Astrocyte (in vitro differentiated cells and primary cell): Measurements from ENCODE around the gene TELO2. TPM values are rescaled to one million over a fixed set of nuclear protein-coding genes. Genes with fewer than 3 reads are reported as not detected.

Source experiments
- DNase-seq: peaks from one replicate; pipeline ENCODE4 v3.0.0-alpha.2; 2010; ENCODE audit warnings: low read depth
- FAIRE-seq: peaks from 2 replicates; lab custom pipeline; 2011; peaks lifted over from hg19 to GRCh38; lab: Jason Lieb, UNC
- H2AFZ ChIP-seq: 2 replicates; pipeline ENCODE4 v1.6.0; 2012; ENCODE audit warnings: low read depth, low read length, inconsistent platforms
- H3K27ac ChIP-seq: 2 replicates; pipeline ENCODE4 v1.5.1; 2011; ENCODE audit warnings: low read depth, low read length, inconsistent platforms
- H3K27me3 ChIP-seq: 2 replicates; pipeline ENCODE4 v1.6.0; 2011; ENCODE audit warnings: low read length, inconsistent platforms; ENCODE audit not compliant: insufficient read depth
- H3K36me3 ChIP-seq: 2 replicates; pipeline ENCODE4 v1.5.1; 2011; ENCODE audit warnings: low read length, inconsistent platforms; ENCODE audit not compliant: insufficient read depth
- H3K4me1 ChIP-seq: 2 replicates; pipeline ENCODE4 v1.5.1; 2011; ENCODE audit warnings: low read length, inconsistent platforms; ENCODE audit not compliant: insufficient read depth
- H3K4me2 ChIP-seq: 2 replicates; pipeline ENCODE4 v1.6.0; 2012; ENCODE audit warnings: low read length, inconsistent platforms
- H3K4me3 ChIP-seq: 2 replicates; pipeline ENCODE4 v1.5.1; 2011; ENCODE audit warnings: low read depth, mild to moderate bottlenecking, low read length, inconsistent platforms; ENCODE audit not compliant: insufficient read depth
- H3K79me2 ChIP-seq: 2 replicates; pipeline ENCODE4 v1.6.0; 2012; ENCODE audit warnings: mild to moderate bottlenecking, low read length, inconsistent platforms; ENCODE audit not compliant: insufficient read depth
- H3K9ac ChIP-seq: 2 replicates; pipeline ENCODE4 v1.6.0; 2012; ENCODE audit warnings: mild to moderate bottlenecking, low read length, inconsistent platforms
- H3K9me3 ChIP-seq: 2 replicates; pipeline ENCODE4 v1.5.1; 2012; ENCODE audit warnings: low read depth, mild to moderate bottlenecking, low read length, inconsistent platforms; ENCODE audit not compliant: insufficient read depth
- H4K20me1 ChIP-seq: 2 replicates; pipeline ENCODE4 v1.6.0; 2012; ENCODE audit warnings: low read length, inconsistent platforms; ENCODE audit not compliant: insufficient read depth
- H3K27ac Mint-ChIP-seq: one replicate; pipeline ENCODE4 v1.8.0; 2021; ENCODE audit warnings: mild to moderate bottlenecking, mixed read lengths; ENCODE audit not compliant: unreplicated experiment
- H3K27me3 Mint-ChIP-seq: one replicate; pipeline ENCODE4 v1.8.0; 2021; ENCODE audit warnings: low read depth, mixed read lengths; ENCODE audit not compliant: unreplicated experiment
- H3K36me3 Mint-ChIP-seq: one replicate; pipeline ENCODE4 v1.8.0; 2021; ENCODE audit warnings: low read depth, mixed read lengths; ENCODE audit not compliant: unreplicated experiment
- H3K4me1 Mint-ChIP-seq: one replicate; pipeline ENCODE4 v1.8.0; 2021; ENCODE audit warnings: low read depth, mixed read lengths; ENCODE audit not compliant: unreplicated experiment
- H3K4me3 Mint-ChIP-seq: one replicate; pipeline ENCODE4 v1.8.0; 2021; ENCODE audit warnings: mild to moderate bottlenecking, moderate library complexity, mixed read lengths; ENCODE audit not compliant: unreplicated experiment
- H3K9me3 Mint-ChIP-seq: one replicate; pipeline ENCODE4 v1.8.0; 2021; ENCODE audit warnings: mild to moderate bottlenecking, mixed read lengths; ENCODE audit not compliant: unreplicated experiment
- CTCF ChIP-seq: IDR thresholded peaks from 2 replicates; pipeline ENCODE4 v1.5.1; 2011; ENCODE audit warnings: low read depth, mild to moderate bottlenecking, inconsistent platforms, low read length, moderate library complexity; ENCODE audit not compliant: insufficient read depth
- EZH2 ChIP-seq: IDR thresholded peaks from 2 replicates; pipeline ENCODE4 v1.6.1; 2012; ENCODE audit warnings: mild to moderate bottlenecking, low read length, inconsistent platforms; ENCODE audit not compliant: insufficient read depth
- total RNA-seq: library from RNA; stranded (reverse); gene quantifications from 2 replicates; pipeline ENCODE4 v1.2.1, GENCODE V29; 2021

The TELO2 gene
- total RNA-seq, 1 donor from 2014 or later: 21.1 TPM

GRCh38 chr16:1497014-1497598 lies 3.9 kb downstream of the TELO2 start:
- Histone ChIP-seq H3K9ac (no peak overlapping the region), H3K79me2 (peaks cover 29% of the 10 kb centered on the region), H3K27ac (no peak overlapping the region), H3K4me2 (no peak overlapping the region), H3K9me3 (no peaks in the 10 kb centered on the region), H4K20me1 (peaks cover 13% of the 10 kb centered on the region), H3K27me3 (no peaks in the 10 kb centered on the region), H3K4me3 (no peak overlapping the region), H3K36me3 (peaks cover 2% of the 10 kb centered on the region), H3K4me1 (peaks cover 15% of the 10 kb centered on the region), H2AFZ (no peak overlapping the region)
- Mint-ChIP-seq H3K9me3 (no peaks in the 10 kb centered on the region), H3K27me3 (no peaks in the 10 kb centered on the region), H3K4me3 (no peak overlapping the region), H3K4me1 (peaks cover 6% of the 10 kb centered on the region), H3K27ac (no peak overlapping the region), H3K36me3 (peaks cover 5% of the 10 kb centered on the region)
- DNase-seq (no peak), FAIRE-seq (no peak)
- no peak for TF ChIP-seq EZH2
- no peak for TF ChIP-seq CTCF

GRCh38 chr16:1498899-1499676 lies 5.9 kb downstream of the TELO2 start:
- Histone ChIP-seq H4K20me1 (peaks cover 9% of the 10 kb centered on the region), H3K36me3 (peaks cover 2% of the 10 kb centered on the region), H3K4me3 (no peak overlapping the region), H2AFZ (no peak overlapping the region), H3K27ac (no peak overlapping the region), H3K79me2 (peaks cover 23% of the 10 kb centered on the region), H3K27me3 (no peaks in the 10 kb centered on the region), H3K4me2 (no peak overlapping the region), H3K4me1 (peaks cover 8% of the 10 kb centered on the region), H3K9ac (no peak overlapping the region), H3K9me3 (no peaks in the 10 kb centered on the region)
- TF ChIP-seq EZH2: no peak
- no peak for TF ChIP-seq CTCF
- FAIRE-seq (no peak), DNase-seq (no peak)
- H3K36me3 Mint-ChIP-seq: peaks cover 14% of the 10 kb centered on the region
- H3K4me3 Mint-ChIP-seq: no peak overlapping the region
- no peaks in the 10 kb centered on the region for H3K9me3 Mint-ChIP-seq
- no peaks in the 10 kb centered on the region for H3K27me3 Mint-ChIP-seq
- H3K27ac Mint-ChIP-seq: no peak overlapping the region
- no peaks in the 10 kb centered on the region for H3K4me1 Mint-ChIP-seq
